Adrenal gland (tissue), 12 donors: ENCODE results near the gene PDE7B. TPM values are rescaled to one million over a fixed set of nuclear protein-coding genes. Genes with fewer than 3 reads are reported as not detected.

Experiments used
- DNase-seq, 7 donors: peaks; one replicate each; pipeline ENCODE4 v3.0.0-alpha.2; 2019 to 2020
- H3K27ac ChIP-seq, 5 donors: fragments of 200-600 bp; sonication (generic) in 4 of 5; 1 replicate in 3 of 5; 2 replicates in 2 of 5; pipeline versions ENCODE4 v1.5.1 to v1.8.0; 2016 to 2020; ENCODE audit warnings: mild to moderate bottlenecking in 1 of 5
- H3K27me3 ChIP-seq: fragments of 200-600 bp; 2 replicates; pipeline ENCODE4 v1.8.0; 2021
- H3K36me3 ChIP-seq, 2 donors: fragments of 200-600 bp; replicated peaks in 1 of 2; 1 replicate in 1 of 2; 2 replicates in 1 of 2; pipeline versions ENCODE4 v1.5.1 to v1.8.0; 2018 to 2022
- H3K4me1 ChIP-seq, 2 donors: fragments of 200-600 bp; replicated peaks in 1 of 2; 1 replicate in 1 of 2; 2 replicates in 1 of 2; pipeline versions ENCODE4 v1.5.1 to v1.8.0; 2018 to 2021
- H3K4me3 ChIP-seq, 4 donors: fragments of 200-600 bp; sonication (generic) in 3 of 4; one replicate each; pipeline ENCODE4 v1.5.1; 2016 to 2018
- H3K9me3 ChIP-seq, 3 donors: fragments of 200-600 bp; sonication (generic) in 1 of 3; replicated peaks in 1 of 3; 1 replicate in 2 of 3; 2 replicates in 1 of 3; pipeline versions ENCODE4 v1.5.1 to v1.8.0; 2016 to 2021
- POLR2A ChIP-seq, 2 donors: fragments of 450-650 bp; IDR thresholded peaks; one replicate each; pipeline ENCODE4 v1.6.1; 2017; ENCODE audit warnings: antibody characterized with exemption in 2 of 2, mild to moderate bottlenecking in 2 of 2, moderate library complexity in 1 of 2
- WGBS, 4 donors: extraction: QIAGEN DNeasy Blood & Tissue Kit in 2 of 4; methylation state at CpG; one replicate each; pipeline versions ENCODE4 v1.1.5 to v1.1.7; 2013 to 2017; 5-methylcytosine and 5-hydroxymethylcytosine counted together
- intact Hi-C, 2 donors: fragments of 100-400 bp; cut with DNase I; formaldehyde crosslinking; loops; one replicate each; pipeline versions ENCODE4 v1.14.1 to v1.15.0; 2022 to 2023
- polyA plus RNA-seq, 3 donors: library from polyadenylated mRNA; stranded (reverse); fragments of 200-250 nt in 2 of 3; fragments of 350-450 nt in 1 of 3; fragmentation: Illumina TruSeq in 1 of 3; extraction: RNeasy Lipid Tissue Mini Kit (QIAGEN cat#74804) in 1 of 3; gene quantifications; one replicate each; pipeline ENCODE4 v1.2.3, GENCODE V29; 2013 to 2014
- total RNA-seq, 9 donors: library from RNA; depleted of rRNA in 4 of 9; stranded (reverse); fragments of >200 nt in 4 of 9; fragments of 120-200 nt in 1 of 9; fragmentation: NEBNext Ultra II Directional in 1 of 9; extraction: Animal tissue kit (Norgen Biotek cat#: 25700) in 1 of 9; gene quantifications; one replicate each; pipeline versions ENCODE4 v1.1.0 to v1.2.4, GENCODE V29; 2013 to 2023
- TF ChIP-seq, protein P1 (sequence below), 6 experiments: fragments of 450-650 bp in 4 of 6; fragments of 200-600 bp in 2 of 6; sonication (generic) in 1 of 6; IDR thresholded peaks; 1 replicate in 5 of 6; 2 replicates in 1 of 6; pipeline versions ENCODE4 v1.5.1 to v1.8.0; 2016 to 2021; ENCODE audit warnings: antibody characterized with exemption in 6 of 6, mild to moderate bottlenecking in 2 of 6, moderate library complexity in 1 of 6
- donor health status: healthy with polysubstance abuse.
- donor health status: Bipolar disorder and iron deficiency.
- donor health status: DM: yes; HTN: yes; CAD: no.
- donor health status: DM: no; HTN: no; CAD: no.
- donor health status: DM: no; HTN: no; CAD: no.
- donor health status: DM: yes; HTN: yes; CAD: no.

The PDE7B gene
- total and polyA plus RNA-seq, 12 donors, result 1.3 to 11.5 (median 5.2) TPM

DNA sequence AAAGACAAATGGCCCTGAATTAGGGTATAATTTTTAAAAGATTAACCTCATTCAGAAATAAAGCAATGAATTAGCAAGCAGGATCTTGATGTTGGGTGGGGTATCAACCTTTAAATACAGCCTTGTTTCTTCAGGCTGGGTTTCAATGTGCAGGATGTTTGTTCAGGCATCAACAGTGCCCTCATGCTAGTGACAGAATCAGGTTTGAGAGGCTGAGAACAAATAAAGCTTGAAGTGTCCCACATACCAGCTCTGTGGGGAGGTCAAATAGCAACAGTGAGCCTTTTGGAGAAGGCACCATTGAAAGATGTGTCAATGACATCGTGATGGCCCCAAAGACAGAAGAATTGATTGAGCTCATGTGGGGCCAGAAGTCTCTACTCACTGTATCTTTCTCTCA is 330.4 kb downstream of the PDE7B start:
- intact Hi-C loops, result no loop called here
- TF ChIP-seq, protein P1, sequence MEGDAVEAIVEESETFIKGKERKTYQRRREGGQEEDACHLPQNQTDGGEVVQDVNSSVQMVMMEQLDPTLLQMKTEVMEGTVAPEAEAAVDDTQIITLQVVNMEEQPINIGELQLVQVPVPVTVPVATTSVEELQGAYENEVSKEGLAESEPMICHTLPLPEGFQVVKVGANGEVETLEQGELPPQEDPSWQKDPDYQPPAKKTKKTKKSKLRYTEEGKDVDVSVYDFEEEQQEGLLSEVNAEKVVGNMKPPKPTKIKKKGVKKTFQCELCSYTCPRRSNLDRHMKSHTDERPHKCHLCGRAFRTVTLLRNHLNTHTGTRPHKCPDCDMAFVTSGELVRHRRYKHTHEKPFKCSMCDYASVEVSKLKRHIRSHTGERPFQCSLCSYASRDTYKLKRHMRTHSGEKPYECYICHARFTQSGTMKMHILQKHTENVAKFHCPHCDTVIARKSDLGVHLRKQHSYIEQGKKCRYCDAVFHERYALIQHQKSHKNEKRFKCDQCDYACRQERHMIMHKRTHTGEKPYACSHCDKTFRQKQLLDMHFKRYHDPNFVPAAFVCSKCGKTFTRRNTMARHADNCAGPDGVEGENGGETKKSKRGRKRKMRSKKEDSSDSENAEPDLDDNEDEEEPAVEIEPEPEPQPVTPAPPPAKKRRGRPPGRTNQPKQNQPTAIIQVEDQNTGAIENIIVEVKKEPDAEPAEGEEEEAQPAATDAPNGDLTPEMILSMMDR (IDR thresholded peaks at IDR 0.05), result no peak
- no peak for TF ChIP-seq POLR2A (IDR thresholded peaks at IDR 0.05)
- Histone ChIP-seq H3K9me3 (no peaks in the 10 kb centered on the region), H3K4me1 (peaks cover 25 to 35% of the 10 kb centered on the region in 2 donors), H3K27ac (peak overlapping the region in 2 of 5 donors; percentile 36 to 50), H3K27me3 (no peaks in the 10 kb centered on the region), H3K36me3 (no peaks in the 10 kb centered on the region), H3K4me3 (no peak overlapping the region)
- DNase-seq, result no peak
- WGBS, 4 donors, result 71 to 87% (median 82%) methylated on average over 1 of the region's 1 CpG

DNA sequence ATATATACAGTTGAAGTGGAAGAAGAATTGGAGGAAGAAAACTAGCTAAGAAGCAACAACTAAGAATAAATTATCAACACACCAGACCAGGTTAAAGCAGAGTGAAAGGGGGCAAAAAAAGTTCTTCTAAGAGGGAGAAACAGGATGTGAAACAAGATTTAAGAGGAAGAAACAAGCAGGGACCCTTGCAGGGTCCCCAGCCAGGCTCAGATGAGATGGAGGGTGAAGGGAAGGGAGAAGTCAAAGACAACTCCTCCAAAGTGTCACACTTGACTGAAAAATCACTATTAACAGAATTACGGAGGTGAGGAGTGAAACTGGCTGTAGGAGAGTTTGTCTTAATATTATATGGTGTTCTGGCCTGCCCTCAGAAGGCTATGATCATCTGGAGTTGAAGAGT is 333.2 kb downstream of the PDE7B start:
- Histone ChIP-seq H3K27ac (no peak overlapping the region), H3K27me3 (no peaks in the 10 kb centered on the region), H3K36me3 (no peaks in the 10 kb centered on the region), H3K4me3 (no peak overlapping the region), H3K9me3 (no peaks in the 10 kb centered on the region), H3K4me1 (peaks cover 16 to 24% of the 10 kb centered on the region in 2 donors)
- WGBS, 4 donors, result 79 to 92% (median 89%) methylated on average over 1 of the region's 1 CpG
- DNase-seq, result no peak
- TF ChIP-seq POLR2A (IDR thresholded peaks at IDR 0.05), result no peak
- TF ChIP-seq, protein P1 (IDR thresholded peaks at IDR 0.05), result no peak
- intact Hi-C loops, result no loop called here

DNA sequence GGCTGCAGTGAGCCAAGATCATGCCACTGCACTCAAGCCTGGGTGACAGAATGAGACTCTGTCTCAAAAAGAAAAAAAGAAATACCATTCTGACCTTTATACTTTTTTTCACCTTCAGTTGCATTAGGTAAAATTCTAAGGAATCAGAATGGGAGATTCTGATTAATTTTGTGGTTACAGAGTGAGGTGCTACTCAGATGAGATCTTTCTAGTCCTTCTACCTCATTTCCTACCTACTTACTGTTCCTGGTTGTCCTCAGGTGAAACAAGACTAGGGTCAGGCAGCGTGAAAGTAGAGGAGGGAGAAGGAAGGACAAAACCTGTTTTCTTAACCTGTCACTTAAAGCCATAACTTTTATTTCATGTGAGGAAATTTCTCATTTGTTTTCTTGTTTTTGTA is 334.9 kb downstream of the PDE7B start:
- Histone ChIP-seq H3K27me3 (no peaks in the 10 kb centered on the region), H3K36me3 (no peaks in the 10 kb centered on the region), H3K9me3 (no peaks in the 10 kb centered on the region), H3K4me1 (peaks cover 0 to 8% of the 10 kb centered on the region in 2 donors), H3K27ac (no peak overlapping the region), H3K4me3 (no peak overlapping the region)
- WGBS, 4 donors, result 91 to 96% (median 95%) methylated on average over 1 of the region's 1 CpG
- TF ChIP-seq POLR2A (IDR thresholded peaks at IDR 0.05), result no peak
- TF ChIP-seq, protein P1 (IDR thresholded peaks at IDR 0.05), result no peak
- no peak for DNase-seq
- intact Hi-C loops, result no loop called here

DNA sequence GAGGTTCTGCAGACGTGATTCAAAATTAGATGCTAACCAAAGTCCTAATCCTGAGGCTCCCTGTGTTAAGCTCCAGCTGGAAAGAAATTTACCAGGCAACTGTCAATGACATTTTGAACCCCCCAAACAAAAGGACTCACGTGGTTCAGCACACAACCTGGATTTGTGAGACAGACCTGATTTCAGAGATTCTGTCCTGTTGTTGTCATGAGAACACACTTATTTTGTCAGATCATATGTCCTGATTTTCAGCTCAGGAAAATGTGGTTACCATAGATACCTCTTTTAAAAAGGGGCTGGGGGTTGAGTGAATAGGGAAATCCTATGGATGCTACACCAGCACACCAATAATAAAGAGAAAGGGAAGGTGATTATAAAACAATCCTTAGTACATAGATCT is 337.0 kb downstream of the PDE7B start:
- no peak overlapping the region for H3K4me3 ChIP-seq
- H3K27ac ChIP-seq, result no peak overlapping the region
- no peaks in the 10 kb centered on the region for H3K4me1 ChIP-seq
- H3K36me3 ChIP-seq, result no peaks in the 10 kb centered on the region
- H3K9me3 ChIP-seq, result no peaks in the 10 kb centered on the region
- intact Hi-C loops, result no loop called here
- no peaks in the 10 kb centered on the region for H3K27me3 ChIP-seq
- 74 to 94% (median 90%) methylated on average over 2 of the region's 2 CpGs for WGBS, 4 donors
- no peak for TF ChIP-seq POLR2A (IDR thresholded peaks at IDR 0.05)
- TF ChIP-seq, protein P1 (IDR thresholded peaks at IDR 0.05), result no peak
- DNase-seq, result no peak
